GM23338 (cell line): ENCODE results near the gene SLC4A3. TPM values are rescaled to one million over a fixed set of nuclear protein-coding genes. Genes with fewer than 3 reads are reported as not detected.
A peak's percentile ranks its signal among the peaks of the same experiment; 100 is the strongest.

Experiments
- ATAC-seq: fragments of 200-7000 bp; cut with Tn5 transposase; 3 replicates; pipeline ENCODE4 v1.9.1; 2020
- DNase-seq: peaks from one replicate; pipeline ENCODE4 v3.0.0-alpha.2; 2015; ENCODE audit warnings: low spot score
- H2AFZ ChIP-seq: fragments of 200-600 bp; sonication (generic); 2 replicates; pipeline ENCODE4 v1.8.0; 2016; ENCODE audit warnings: antibody characterized with exemption, mild to moderate bottlenecking, moderate library complexity
- H3F3A ChIP-seq: fragments of 200-600 bp; sonication (generic); replicated peaks from 2 replicates; pipeline ENCODE4 v1.8.0; 2017; ENCODE audit warnings: antibody characterized with exemption, mixed run types, low read depth
- H3K27ac ChIP-seq: fragments of 200-600 bp; sonication (generic); 2 replicates; pipeline ENCODE4 v1.6.1; 2016; ENCODE audit warnings: low read depth
- H3K27me3 ChIP-seq: fragments of 200-600 bp; sonication (generic); 2 replicates; pipeline ENCODE4 v1.8.0; 2016; ENCODE audit warnings: mild to moderate bottlenecking, mixed run types, moderate library complexity; ENCODE audit not compliant: insufficient read depth
- H3K36me3 ChIP-seq: fragments of 200-600 bp; sonication (generic); 2 replicates; pipeline ENCODE4 v1.8.0; 2016; ENCODE audit warnings: mild to moderate bottlenecking; ENCODE audit not compliant: insufficient read depth
- H3K4me1 ChIP-seq: fragments of 200-600 bp; sonication (generic); 2 replicates; pipeline ENCODE4 v1.8.0; 2016; ENCODE audit warnings: mild to moderate bottlenecking, moderate library complexity; ENCODE audit not compliant: insufficient read depth
- H3K4me2 ChIP-seq: fragments of 200-600 bp; sonication (generic); 2 replicates; pipeline ENCODE4 v1.7.1; 2017; ENCODE audit warnings: mixed run types
- H3K4me3 ChIP-seq: fragments of 200-600 bp; sonication (generic); 2 replicates; pipeline ENCODE4 v1.6.1; 2016; ENCODE audit warnings: mixed run types
- H3K79me2 ChIP-seq: fragments of 200-600 bp; sonication (generic); replicated peaks from 2 replicates; pipeline ENCODE4 v1.8.0; 2017; ENCODE audit warnings: mild to moderate bottlenecking; ENCODE audit not compliant: insufficient read depth
- H3K9me2 ChIP-seq: fragments of 200-600 bp; sonication (generic); 2 replicates; pipeline ENCODE4 v1.8.0; 2017; ENCODE audit not compliant: insufficient read depth
- H4K20me1 ChIP-seq: fragments of 200-600 bp; sonication (generic); replicated peaks from 2 replicates; pipeline ENCODE4 v1.8.0; 2017; ENCODE audit warnings: mild to moderate bottlenecking; ENCODE audit not compliant: insufficient read depth
- H3K27ac Mint-ChIP-seq: 2 replicates; pipeline ENCODE4 v1.8.0; 2020; ENCODE audit warnings: inconsistent platforms, mild to moderate bottlenecking, moderate library complexity, mixed read lengths
- H3K27me3 Mint-ChIP-seq: 3 replicates; pipeline ENCODE4 v1.8.0; 2022; ENCODE audit warnings: low read depth, mild to moderate bottlenecking, moderate library complexity, mixed read lengths, inconsistent platforms; ENCODE audit not compliant: insufficient read depth, poor library complexity
- H3K36me3 Mint-ChIP-seq: 3 replicates; pipeline ENCODE4 v1.8.0; 2021; ENCODE audit warnings: low read depth, mild to moderate bottlenecking, inconsistent platforms, moderate library complexity, mixed read lengths
- H3K4me1 Mint-ChIP-seq: 3 replicates; pipeline ENCODE4 v1.8.0; 2020; ENCODE audit warnings: mild to moderate bottlenecking, inconsistent platforms, mixed read lengths
- H3K4me3 Mint-ChIP-seq: 3 replicates; pipeline ENCODE4 v1.8.0; 2021; ENCODE audit warnings: moderate library complexity, mild to moderate bottlenecking, inconsistent platforms, mixed read lengths
- H3K9me3 Mint-ChIP-seq: 3 replicates; pipeline ENCODE4 v1.8.0; 2020; ENCODE audit warnings: moderate library complexity, mild to moderate bottlenecking, inconsistent platforms, mixed read lengths
- EZH2phosphoT487 ChIP-seq: fragments of 200-600 bp; sonication (generic); IDR thresholded peaks from one replicate; pipeline ENCODE4 v1.8.1; 2018; ENCODE audit warnings: antibody characterized with exemption; ENCODE audit not compliant: unreplicated experiment
- JUNB ChIP-seq: IDR thresholded peaks from one replicate; pipeline ENCODE4 v1.6.1; 2016; ENCODE audit warnings: antibody characterized with exemption; ENCODE audit not compliant: unreplicated experiment
- NANOG ChIP-seq: IDR thresholded peaks from 2 replicates; pipeline ENCODE4 v1.6.1; 2016; ENCODE audit warnings: antibody characterized with exemption, borderline replicate concordance
- POLR2AphosphoS5 ChIP-seq: IDR thresholded peaks from 2 replicates; pipeline ENCODE4 v1.6.1; 2016; ENCODE audit warnings: antibody characterized with exemption, low read depth
- STAT1 ChIP-seq: IDR thresholded peaks from one replicate; pipeline ENCODE4 v1.6.1; 2016; ENCODE audit warnings: antibody characterized with exemption; ENCODE audit not compliant: unreplicated experiment
- ZNF114 ChIP-seq: fragments of 250-450 bp; sonication (Bioruptor Pico); IDR thresholded peaks from 2 replicates; pipeline ENCODE4 v1.5.0; 2020; ENCODE audit warnings: mild to moderate bottlenecking, moderate library complexity
- polyA plus RNA-seq: library from polyadenylated mRNA; unstranded; fragments of >200 nt; fragmentation: Nextera tagmentation; extraction: Ambion mirVana; gene quantifications from 2 replicates; pipeline ENCODE4 v1.2.1, GENCODE V29; 2016
- total RNA-seq: library from RNA; depleted of rRNA; stranded (reverse); fragments of >200 nt; shearing (Covaris generic); gene quantifications from 2 replicates; pipeline ENCODE4 v1.2.3, GENCODE V29; 2014
- TF ChIP-seq, protein P1 (sequence below), 2 experiments: fragments of 200-600 bp in 1 of 2; sonication (generic) in 1 of 2; conservative IDR thresholded peaks; 2 replicates each; pipeline versions ENCODE4 v1.5.1 to v1.6.1; 2016 to 2017; ENCODE audit warnings: antibody characterized with exemption in 2 of 2, low read depth in 2 of 2, mild to moderate bottlenecking in 2 of 2, moderate library complexity in 1 of 2
- TF ChIP-seq, protein P2 (sequence below): IDR thresholded peaks from 2 replicates; pipeline ENCODE4 v1.6.1; 2016; ENCODE audit warnings: antibody characterized with exemption
- TF ChIP-seq, protein P3 (sequence below): IDR thresholded peaks from one replicate; pipeline ENCODE4 v1.6.1; 2018; ENCODE audit warnings: antibody characterized with exemption; ENCODE audit not compliant: unreplicated experiment

SLC4A3 gene
- total and polyA plus RNA-seq, 2 experiments from 2014 or later, result 3.6 to 6.8 TPM

DNA sequence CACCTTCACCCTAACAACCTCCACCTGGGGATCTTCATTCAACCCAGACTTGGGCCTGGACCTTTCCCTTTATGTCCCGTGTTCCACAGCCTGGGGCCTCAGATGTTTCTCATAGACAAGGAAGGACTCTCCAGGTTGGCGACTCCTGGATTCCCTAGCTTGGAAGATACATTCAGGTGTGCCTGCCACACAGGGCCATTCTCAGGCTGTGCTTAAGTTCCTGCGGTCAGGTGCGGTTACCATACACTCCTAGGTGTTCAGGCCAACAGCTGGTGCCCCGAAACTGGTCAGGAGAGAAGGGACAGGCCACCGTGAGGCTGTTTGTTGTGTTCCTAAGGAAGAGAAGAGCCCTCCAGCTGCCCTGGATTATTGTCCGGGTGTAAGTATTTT lies 15.6 kb downstream of the SLC4A3 start:
- H4K20me1 ChIP-seq, result no peaks in the 10 kb centered on the region
- H3K36me3 ChIP-seq, result no peaks in the 10 kb centered on the region
- H2AFZ ChIP-seq, result no peak overlapping the region; the same call in 1 of the 2 replicates
- peak overlapping the region; percentile 69; the same call in 1 of the 2 replicates for H3K4me2 ChIP-seq
- peaks cover 4% of the 10 kb centered on the region; the same call in 1 of the 2 replicates for H3K27me3 ChIP-seq
- H3K4me1 Mint-ChIP-seq, result peaks cover 31% of the 10 kb centered on the region
- ATAC-seq, result no peak
- no peaks in the 10 kb centered on the region for H3K9me2 ChIP-seq
- no peak overlapping the region for H3K4me3 Mint-ChIP-seq
- H3K9me3 Mint-ChIP-seq, result 0 out of 3 replicates have a peak, but pooled peaks cover 3% of the 10 kb centered on the region
- peaks cover 11% of the 10 kb centered on the region for H3K27me3 Mint-ChIP-seq
- H3K36me3 Mint-ChIP-seq, result no peaks in the 10 kb centered on the region
- no peak overlapping the region for H3K4me3 ChIP-seq
- H3F3A ChIP-seq, result 0 out of 2 replicates have a peak, but pooled peaks cover 2% of the 10 kb centered on the region
- no peak for DNase-seq
- H3K79me2 ChIP-seq, result no peaks in the 10 kb centered on the region
- TF ChIP-seq, protein P1, sequence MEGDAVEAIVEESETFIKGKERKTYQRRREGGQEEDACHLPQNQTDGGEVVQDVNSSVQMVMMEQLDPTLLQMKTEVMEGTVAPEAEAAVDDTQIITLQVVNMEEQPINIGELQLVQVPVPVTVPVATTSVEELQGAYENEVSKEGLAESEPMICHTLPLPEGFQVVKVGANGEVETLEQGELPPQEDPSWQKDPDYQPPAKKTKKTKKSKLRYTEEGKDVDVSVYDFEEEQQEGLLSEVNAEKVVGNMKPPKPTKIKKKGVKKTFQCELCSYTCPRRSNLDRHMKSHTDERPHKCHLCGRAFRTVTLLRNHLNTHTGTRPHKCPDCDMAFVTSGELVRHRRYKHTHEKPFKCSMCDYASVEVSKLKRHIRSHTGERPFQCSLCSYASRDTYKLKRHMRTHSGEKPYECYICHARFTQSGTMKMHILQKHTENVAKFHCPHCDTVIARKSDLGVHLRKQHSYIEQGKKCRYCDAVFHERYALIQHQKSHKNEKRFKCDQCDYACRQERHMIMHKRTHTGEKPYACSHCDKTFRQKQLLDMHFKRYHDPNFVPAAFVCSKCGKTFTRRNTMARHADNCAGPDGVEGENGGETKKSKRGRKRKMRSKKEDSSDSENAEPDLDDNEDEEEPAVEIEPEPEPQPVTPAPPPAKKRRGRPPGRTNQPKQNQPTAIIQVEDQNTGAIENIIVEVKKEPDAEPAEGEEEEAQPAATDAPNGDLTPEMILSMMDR (conservative IDR thresholded peaks at IDR 0.05; ENCODE audit: low read depth in 2 of 2), result no peak
- H3K27ac ChIP-seq, result no peak overlapping the region
- H3K4me1 ChIP-seq, result peaks cover 13% of the 10 kb centered on the region; the same call in 1 of the 2 replicates
- H3K27ac Mint-ChIP-seq, result no peak overlapping the region

DNA sequence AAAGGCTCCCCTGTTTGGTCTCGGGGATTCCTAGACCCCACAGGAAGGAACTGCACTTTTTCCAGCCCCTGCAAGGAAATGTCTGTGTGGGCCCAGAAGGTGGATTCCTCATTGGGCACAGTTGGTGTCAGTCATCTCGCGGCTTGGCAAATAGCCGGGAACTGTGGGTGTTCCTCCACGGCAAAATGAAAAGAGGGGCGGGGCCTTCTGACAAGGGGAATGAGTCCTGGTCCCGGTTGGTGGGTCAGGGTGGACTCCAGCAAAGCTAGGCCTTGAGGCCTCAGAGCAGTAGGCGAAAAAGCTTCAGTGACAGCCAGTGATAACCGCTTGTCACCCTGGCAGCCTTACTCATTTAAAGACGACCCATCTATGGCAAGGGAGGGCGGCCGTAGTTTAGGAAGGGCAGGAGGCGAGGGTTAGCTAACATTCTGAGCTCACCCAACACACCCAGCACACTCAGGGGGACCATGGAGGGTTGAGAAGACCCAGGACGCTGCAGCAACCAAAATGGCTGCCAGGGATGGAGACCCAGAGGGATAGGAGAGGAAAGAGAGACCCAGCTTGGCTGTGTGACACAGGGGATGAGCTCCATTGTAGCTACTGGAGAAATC lies 16.5 kb downstream of the SLC4A3 start:
- 0 out of 3 replicates have a peak, but pooled peaks cover 3% of the 10 kb centered on the region for H3K9me3 Mint-ChIP-seq
- H3F3A ChIP-seq, result 0 out of 2 replicates have a peak, but pooled peaks cover 2% of the 10 kb centered on the region
- H3K36me3 Mint-ChIP-seq, result no peaks in the 10 kb centered on the region
- peaks cover 9% of the 10 kb centered on the region for H3K27me3 Mint-ChIP-seq
- H3K9me2 ChIP-seq, result no peaks in the 10 kb centered on the region
- H3K4me3 ChIP-seq, result no peak overlapping the region
- H3K79me2 ChIP-seq, result no peaks in the 10 kb centered on the region
- no peak overlapping the region for H3K4me3 Mint-ChIP-seq
- H3K4me2 ChIP-seq, result no peak overlapping the region
- no peaks in the 10 kb centered on the region for H3K36me3 ChIP-seq
- H4K20me1 ChIP-seq, result no peaks in the 10 kb centered on the region
- peak; percentile 22 for ATAC-seq
- no peak overlapping the region for H3K27ac ChIP-seq
- peaks cover 4% of the 10 kb centered on the region; the same call in 1 of the 2 replicates for H3K27me3 ChIP-seq
- H2AFZ ChIP-seq, result peak overlapping the region; percentile 66; the same call in 1 of the 2 replicates
- H3K4me1 Mint-ChIP-seq, result peaks cover 31% of the 10 kb centered on the region
- no peak overlapping the region for H3K27ac Mint-ChIP-seq
- H3K4me1 ChIP-seq, result peaks cover 13% of the 10 kb centered on the region; the same call in 1 of the 2 replicates
- peak; percentile 75 for DNase-seq
- TF ChIP-seq STAT1, result no peak
- TF ChIP-seq, protein P1 (conservative IDR thresholded peaks at IDR 0.05; ENCODE audit: low read depth in 2 of 2), result no peak
- no peak for TF ChIP-seq NANOG
- TF ChIP-seq, protein P2, sequence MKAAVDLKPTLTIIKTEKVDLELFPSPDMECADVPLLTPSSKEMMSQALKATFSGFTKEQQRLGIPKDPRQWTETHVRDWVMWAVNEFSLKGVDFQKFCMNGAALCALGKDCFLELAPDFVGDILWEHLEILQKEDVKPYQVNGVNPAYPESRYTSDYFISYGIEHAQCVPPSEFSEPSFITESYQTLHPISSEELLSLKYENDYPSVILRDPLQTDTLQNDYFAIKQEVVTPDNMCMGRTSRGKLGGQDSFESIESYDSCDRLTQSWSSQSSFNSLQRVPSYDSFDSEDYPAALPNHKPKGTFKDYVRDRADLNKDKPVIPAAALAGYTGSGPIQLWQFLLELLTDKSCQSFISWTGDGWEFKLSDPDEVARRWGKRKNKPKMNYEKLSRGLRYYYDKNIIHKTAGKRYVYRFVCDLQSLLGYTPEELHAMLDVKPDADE, result no peak
- TF ChIP-seq POLR2AphosphoS5, result no peak
- TF ChIP-seq, protein P3, sequence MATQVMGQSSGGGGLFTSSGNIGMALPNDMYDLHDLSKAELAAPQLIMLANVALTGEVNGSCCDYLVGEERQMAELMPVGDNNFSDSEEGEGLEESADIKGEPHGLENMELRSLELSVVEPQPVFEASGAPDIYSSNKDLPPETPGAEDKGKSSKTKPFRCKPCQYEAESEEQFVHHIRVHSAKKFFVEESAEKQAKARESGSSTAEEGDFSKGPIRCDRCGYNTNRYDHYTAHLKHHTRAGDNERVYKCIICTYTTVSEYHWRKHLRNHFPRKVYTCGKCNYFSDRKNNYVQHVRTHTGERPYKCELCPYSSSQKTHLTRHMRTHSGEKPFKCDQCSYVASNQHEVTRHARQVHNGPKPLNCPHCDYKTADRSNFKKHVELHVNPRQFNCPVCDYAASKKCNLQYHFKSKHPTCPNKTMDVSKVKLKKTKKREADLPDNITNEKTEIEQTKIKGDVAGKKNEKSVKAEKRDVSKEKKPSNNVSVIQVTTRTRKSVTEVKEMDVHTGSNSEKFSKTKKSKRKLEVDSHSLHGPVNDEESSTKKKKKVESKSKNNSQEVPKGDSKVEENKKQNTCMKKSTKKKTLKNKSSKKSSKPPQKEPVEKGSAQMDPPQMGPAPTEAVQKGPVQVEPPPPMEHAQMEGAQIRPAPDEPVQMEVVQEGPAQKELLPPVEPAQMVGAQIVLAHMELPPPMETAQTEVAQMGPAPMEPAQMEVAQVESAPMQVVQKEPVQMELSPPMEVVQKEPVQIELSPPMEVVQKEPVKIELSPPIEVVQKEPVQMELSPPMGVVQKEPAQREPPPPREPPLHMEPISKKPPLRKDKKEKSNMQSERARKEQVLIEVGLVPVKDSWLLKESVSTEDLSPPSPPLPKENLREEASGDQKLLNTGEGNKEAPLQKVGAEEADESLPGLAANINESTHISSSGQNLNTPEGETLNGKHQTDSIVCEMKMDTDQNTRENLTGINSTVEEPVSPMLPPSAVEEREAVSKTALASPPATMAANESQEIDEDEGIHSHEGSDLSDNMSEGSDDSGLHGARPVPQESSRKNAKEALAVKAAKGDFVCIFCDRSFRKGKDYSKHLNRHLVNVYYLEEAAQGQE, result no peak
- no peak for TF ChIP-seq ZNF114 (CRISPR knock-in tag)
- TF ChIP-seq JUNB, result no peak
- TF ChIP-seq EZH2phosphoT487, result no peak
